Sigmoid colon (tissue), 3 donors: ENCODE measurements around the gene DGCR2.

Experiments
- POLR2A ChIP-seq, 2 donors: fragments of 450-650 bp; IDR thresholded peaks; one replicate each; pipeline ENCODE4 v1.6.1; 2016; ENCODE audit warnings: antibody characterized with exemption in 2 of 2, mild to moderate bottlenecking in 2 of 2, moderate library complexity in 2 of 2
- TF ChIP-seq, protein P1 (sequence below), 4 experiments: fragments of 450-650 bp in 3 of 4; fragments of 200-600 bp in 1 of 4; IDR thresholded peaks; one replicate each; pipeline ENCODE4 v1.5.1; 2016 to 2019; ENCODE audit warnings: antibody characterized with exemption in 4 of 4, mild to moderate bottlenecking in 3 of 4, moderate library complexity in 2 of 4

DNA sequence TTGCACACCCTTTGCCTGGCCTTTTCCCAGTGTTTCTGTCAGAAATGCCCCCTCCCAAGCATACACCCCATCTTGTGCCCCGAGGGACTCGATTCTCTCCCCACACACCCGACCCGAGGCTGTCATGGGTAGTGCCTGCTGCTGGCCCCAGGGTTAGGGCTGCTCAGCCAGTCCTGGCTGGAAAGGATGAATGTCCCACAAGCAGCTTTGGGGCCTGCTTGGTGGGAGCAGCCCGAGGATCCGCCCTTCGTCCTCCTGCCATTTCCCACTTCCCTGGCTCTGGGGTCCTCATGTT lies 131.1 kb downstream of the DGCR2 start:
- TF ChIP-seq POLR2A (IDR thresholded peaks at IDR 0.05): no peak
- TF ChIP-seq, protein P1, sequence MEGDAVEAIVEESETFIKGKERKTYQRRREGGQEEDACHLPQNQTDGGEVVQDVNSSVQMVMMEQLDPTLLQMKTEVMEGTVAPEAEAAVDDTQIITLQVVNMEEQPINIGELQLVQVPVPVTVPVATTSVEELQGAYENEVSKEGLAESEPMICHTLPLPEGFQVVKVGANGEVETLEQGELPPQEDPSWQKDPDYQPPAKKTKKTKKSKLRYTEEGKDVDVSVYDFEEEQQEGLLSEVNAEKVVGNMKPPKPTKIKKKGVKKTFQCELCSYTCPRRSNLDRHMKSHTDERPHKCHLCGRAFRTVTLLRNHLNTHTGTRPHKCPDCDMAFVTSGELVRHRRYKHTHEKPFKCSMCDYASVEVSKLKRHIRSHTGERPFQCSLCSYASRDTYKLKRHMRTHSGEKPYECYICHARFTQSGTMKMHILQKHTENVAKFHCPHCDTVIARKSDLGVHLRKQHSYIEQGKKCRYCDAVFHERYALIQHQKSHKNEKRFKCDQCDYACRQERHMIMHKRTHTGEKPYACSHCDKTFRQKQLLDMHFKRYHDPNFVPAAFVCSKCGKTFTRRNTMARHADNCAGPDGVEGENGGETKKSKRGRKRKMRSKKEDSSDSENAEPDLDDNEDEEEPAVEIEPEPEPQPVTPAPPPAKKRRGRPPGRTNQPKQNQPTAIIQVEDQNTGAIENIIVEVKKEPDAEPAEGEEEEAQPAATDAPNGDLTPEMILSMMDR (IDR thresholded peaks at IDR 0.05): no peak
